GM19035 (cell line): ENCODE data around the gene AOC3.

Experiments used
- ATAC-seq: cut with Tn5 transposase; IDR thresholded peaks from one replicate; pipeline ENCODE4 v1.9.1; 2021; ENCODE audit not compliant: unreplicated experiment

Gene AOC3

GRCh38 chr17:42850954-42851353 is at the start of gene AOC3:
Gene AOC3 (plus strand): TSS chr17:42851199. CDS start chr17:42851344, 145 bp downstream.
- no peak for ATAC-seq

GRCh38 chr17:42803074-42803883 is 47.7 kb upstream of the AOC3 start:
- no peak for ATAC-seq

- no peak for ATAC-seq
Observed at GRCh38 chr17:42804918-42805367, 46.1 kb upstream of the AOC3 start.

DNA sequence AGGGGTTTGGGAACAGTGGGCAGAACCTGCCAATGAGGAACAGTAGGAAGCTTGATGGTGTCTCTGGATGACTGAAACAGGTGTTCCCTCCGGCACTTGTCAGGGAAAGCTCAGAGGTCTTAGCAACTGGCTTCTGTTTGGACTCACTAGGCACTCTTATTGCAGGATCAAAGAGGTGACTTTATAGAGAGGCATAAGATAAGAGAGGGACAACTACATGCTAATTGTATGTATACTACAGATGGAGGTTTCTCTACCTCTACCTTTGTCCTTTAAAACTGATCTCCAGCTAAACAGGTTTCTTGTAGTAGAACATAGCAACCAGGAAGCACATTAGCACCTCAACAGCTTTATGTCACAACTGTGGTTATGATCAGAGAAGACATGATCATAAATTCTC is 44.8 kb upstream of the AOC3 start:
- ATAC-seq = no peak

GRCh38 chr17:42809250-42809649 is 41.7 kb upstream of the AOC3 start:
- ATAC-seq = no peak

DNA sequence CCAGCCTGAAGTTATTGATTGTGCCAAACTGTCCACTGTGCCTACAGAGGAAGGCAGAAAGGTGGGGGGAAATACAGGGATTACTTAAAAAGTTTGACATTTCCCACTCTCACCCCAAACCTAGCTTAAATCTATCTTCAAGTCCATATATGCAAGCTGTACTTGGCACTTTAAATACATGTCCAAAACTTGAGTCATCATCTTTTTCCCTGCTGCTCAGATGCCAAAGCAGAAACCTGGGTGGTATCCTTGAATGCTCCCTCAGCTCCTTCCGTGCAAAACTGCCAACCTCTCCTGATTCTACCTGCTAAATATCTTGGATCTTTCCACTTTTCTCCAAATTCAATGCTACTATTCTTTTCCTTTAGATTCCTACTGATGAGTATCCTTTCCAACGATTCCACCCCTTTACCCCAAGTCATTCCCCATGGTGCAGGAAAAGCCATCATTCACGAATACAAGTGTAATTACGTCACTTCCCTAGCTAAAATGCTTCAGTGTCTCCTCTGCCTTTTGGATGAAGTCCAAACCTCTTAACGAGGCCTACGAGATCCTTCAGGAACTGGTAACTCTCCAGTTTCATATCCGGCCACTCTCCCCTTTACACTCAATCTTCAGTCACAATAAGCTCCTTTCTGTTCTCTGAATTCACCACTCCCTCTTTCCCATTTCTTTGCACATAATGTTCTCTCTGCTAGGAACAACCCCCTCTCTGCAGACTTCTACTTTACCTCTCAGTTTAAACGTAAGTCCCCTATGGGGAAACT is 36.2 kb upstream of the AOC3 start:
- ATAC-seq = no peak

DNA sequence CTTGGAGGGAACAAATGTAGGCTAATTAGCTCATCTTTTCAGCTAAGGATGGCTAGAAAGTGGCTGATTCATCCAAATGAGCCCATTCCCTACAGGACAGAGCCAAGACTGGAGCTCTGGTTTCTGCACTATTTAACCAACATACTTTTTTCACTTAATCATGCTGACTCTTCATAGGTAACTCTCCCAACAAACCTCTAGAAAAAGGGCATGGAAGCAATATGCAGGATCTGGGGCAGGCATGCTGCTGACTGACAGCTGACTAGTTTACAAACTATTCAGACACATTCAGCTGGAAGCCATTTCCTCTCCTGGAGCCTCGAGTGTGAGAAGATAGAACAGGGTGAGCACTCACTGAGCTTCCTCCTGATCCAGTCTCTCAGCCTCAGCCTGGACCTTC is 33.1 kb upstream of the AOC3 start:
- no peak for ATAC-seq

DNA sequence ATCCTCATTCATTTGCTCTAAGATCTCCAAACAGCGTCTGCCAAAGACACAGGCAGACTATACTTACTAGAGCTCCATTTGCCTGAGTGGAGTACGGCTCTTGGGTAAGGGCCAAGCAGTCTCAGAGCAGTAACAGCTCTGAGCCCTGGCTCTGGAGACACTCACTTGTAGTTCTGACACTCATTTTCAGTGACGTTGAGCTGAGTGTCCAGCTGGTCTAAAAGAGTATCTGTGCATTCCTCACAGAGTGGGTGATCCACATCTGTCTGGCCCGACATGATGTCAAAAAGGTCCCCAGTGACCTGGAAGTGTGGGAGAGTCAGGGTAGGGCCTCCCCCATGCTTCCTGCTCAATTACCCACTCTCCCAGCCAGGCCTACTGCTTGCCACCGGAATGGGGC is 32.6 kb upstream of the AOC3 start:
- ATAC-seq = no peak

DNA sequence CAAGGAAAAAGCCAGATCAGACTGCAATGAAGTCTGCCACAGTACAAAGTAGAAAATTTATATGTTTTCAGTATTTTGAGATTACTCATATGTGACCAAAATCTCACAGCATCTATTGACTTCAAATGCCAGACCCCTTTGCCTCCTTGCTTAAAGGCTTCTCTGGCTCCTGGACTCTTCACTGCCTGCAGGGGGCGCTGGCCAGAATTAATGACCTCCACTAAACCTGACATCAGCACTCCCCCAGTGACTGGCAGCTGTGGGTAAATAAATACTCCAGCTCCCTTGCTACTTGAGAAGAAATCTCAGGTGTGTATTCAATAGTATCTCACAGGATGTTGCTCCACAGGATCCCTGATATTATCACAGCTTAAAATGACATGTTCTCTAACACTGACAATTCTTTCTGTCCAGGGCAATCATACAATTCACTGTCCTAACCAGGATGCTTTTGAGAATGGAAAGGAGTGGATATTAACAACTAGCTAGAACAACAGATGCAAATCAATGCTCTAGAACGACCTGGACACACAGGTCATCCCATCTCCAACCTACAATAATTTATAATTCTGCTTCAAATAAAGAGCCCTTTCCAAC is 31.0 kb upstream of the AOC3 start:
- no peak for ATAC-seq

GRCh38 chr17:42821176-42821575 is 29.8 kb upstream of the AOC3 start:
- ATAC-seq = no peak

DNA sequence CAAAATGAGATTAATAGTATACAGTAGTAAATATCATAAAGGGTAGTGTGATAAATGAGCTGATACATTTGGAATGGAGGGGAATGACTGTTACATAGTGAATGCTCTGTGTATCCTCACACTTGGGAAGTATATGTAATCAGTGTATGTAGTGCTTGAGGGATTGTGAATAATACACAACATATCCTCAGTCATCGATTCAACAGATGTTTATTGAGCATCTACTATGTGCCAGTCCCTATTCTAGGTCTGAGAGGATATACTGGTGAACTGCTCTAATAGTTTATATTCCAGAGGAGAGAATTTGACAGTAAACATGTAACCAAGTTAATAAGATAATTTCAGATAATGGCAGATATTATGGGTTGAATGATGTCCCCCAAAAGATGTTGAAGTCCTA is 23.5 kb upstream of the AOC3 start:
- no peak for ATAC-seq

GRCh38 chr17:42830971-42831370 is 20.0 kb upstream of the AOC3 start:
- no peak for ATAC-seq

GRCh38 chr17:42832213-42832933 is 18.6 kb upstream of the AOC3 start:
- peak; percentile 5 for ATAC-seq

GRCh38 chr17:42832934-42833766 is 17.8 kb upstream of the AOC3 start, which contains the start of gene PSME3:
Gene PSME3 (plus strand): TSS chr17:42833397. CDS start chr17:42833632, 235 bp downstream.
- peak; percentile 86 for ATAC-seq

- ATAC-seq = peak; percentile 11
Observed at GRCh38 chr17:42833767-42834422, 17.1 kb upstream of the AOC3 start.

GRCh38 chr17:42835732-42836131 is 15.3 kb upstream of the AOC3 start:
- ATAC-seq = no peak

GRCh38 chr17:42841975-42842685 is 8.9 kb upstream of the AOC3 start:
- ATAC-seq = no peak

GRCh38 chr17:42843358-42843934 is 7.6 kb upstream of the AOC3 start:
- no peak for ATAC-seq

GRCh38 chr17:42844271-42844670 is 6.7 kb upstream of the AOC3 start, which contains the start of gene AOC2:
Gene AOC2 (plus strand): TSS chr17:42844580. CDS start chr17:42844627, 47 bp downstream.
- no peak for ATAC-seq
